ENCODE measurements around the gene CHMP4A.

Gene CHMP4A

DNA sequence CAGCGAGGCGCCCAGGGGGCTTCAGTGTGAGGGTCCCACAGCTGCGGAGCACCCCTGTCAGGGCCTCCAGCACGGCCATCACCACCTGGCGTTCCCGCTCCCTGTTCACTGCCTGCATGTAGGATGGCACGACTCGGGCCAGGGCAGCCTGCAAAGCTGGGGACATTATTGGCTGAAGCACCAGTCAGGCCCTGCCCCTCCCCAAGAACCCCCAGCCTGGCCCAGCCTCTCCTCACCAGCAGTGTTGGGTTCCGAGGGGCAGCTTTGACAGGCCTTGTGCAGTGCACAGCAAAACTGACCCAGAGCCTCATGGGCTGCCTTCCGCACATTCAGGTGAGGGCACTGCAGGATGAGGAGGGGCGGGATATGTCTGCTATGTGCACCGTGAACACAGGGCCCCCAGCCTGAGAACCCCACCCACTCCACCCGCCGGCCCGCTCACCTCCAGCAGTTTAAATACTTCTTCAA is 30.2 kb downstream of the CHMP4A start:
- no peak overlapping the region for H3K9ac ChIP-seq (ENCODE audit: low read length)
- peaks cover 89% of the 10 kb centered on the region for H3K36me3 ChIP-seq (ENCODE audit: insufficient read depth, low read length)

DNA sequence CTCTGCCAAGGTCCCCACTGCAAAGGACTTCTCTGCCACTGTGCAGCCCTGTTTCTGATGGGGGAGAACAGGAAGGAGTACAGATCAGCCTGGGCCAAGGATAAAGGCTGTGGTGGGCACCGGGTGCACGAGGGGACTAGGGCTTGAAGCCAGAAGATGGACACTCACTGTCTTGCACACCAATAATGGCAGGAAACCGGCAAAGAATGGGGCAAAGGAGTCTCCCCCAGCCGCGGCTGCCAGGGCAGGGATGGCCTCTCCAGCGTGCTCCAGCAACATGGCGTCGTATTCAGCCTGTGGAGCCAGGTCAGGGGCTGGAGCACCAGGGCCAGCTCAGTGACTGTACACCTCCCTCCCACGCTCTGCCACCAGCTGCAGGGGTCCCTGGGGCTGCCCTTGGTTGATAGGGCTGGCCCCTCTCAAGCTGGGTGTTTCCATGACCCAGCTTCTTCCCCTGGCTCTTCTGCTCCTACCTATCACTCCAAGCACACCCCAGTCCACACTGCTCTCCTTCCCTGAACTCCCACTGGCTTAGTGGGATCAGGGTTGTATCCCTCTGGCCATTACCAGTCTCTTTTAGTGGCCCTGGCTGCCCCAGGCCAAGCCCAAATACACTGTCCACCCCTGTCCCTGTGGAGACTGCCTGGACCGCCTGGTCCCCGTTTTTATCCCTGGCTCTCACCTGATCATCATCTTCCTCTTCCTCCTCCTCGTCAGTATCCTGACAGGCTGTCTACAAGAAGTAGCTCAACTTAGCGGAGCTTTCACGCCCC is 31.0 kb downstream of the CHMP4A start:
- no peak overlapping the region for H3K9ac ChIP-seq (ENCODE audit: low read length)
- TF ChIP-seq EZH2 (IDR thresholded peaks at IDR 0.05; ENCODE audit: borderline replicate concordance, low read length): no peak
- TF ChIP-seq, protein P1, sequence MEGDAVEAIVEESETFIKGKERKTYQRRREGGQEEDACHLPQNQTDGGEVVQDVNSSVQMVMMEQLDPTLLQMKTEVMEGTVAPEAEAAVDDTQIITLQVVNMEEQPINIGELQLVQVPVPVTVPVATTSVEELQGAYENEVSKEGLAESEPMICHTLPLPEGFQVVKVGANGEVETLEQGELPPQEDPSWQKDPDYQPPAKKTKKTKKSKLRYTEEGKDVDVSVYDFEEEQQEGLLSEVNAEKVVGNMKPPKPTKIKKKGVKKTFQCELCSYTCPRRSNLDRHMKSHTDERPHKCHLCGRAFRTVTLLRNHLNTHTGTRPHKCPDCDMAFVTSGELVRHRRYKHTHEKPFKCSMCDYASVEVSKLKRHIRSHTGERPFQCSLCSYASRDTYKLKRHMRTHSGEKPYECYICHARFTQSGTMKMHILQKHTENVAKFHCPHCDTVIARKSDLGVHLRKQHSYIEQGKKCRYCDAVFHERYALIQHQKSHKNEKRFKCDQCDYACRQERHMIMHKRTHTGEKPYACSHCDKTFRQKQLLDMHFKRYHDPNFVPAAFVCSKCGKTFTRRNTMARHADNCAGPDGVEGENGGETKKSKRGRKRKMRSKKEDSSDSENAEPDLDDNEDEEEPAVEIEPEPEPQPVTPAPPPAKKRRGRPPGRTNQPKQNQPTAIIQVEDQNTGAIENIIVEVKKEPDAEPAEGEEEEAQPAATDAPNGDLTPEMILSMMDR (IDR thresholded peaks at IDR 0.05; ENCODE audit: low read length): no peak
- no peaks in the 10 kb centered on the region for H4K20me1 ChIP-seq (ENCODE audit: insufficient read depth, low read length)
- no peaks in the 10 kb centered on the region for H3K79me2 ChIP-seq (ENCODE audit: insufficient read depth, low read length)
- no peaks in the 10 kb centered on the region for H3F3A ChIP-seq (ENCODE audit: insufficient read depth, low read length)
- H3K9me3 ChIP-seq (ENCODE audit: low read length): no peaks in the 10 kb centered on the region
- H2AFZ ChIP-seq (ENCODE audit: low read length): no peak overlapping the region
- H3K36me3 ChIP-seq (ENCODE audit: insufficient read depth, low read length): peaks cover 91% of the 10 kb centered on the region
- peaks cover 2% of the 10 kb centered on the region for H3K4me1 ChIP-seq (ENCODE audit: insufficient read depth, low read length, severe bottlenecking)
- no peak overlapping the region for H3K4me2 ChIP-seq (ENCODE audit: low read length)
- no peak overlapping the region for H3K27ac ChIP-seq (ENCODE audit: low read depth, low read length, poor library complexity, severe bottlenecking)
- no peak overlapping the region for H3K4me3 ChIP-seq (ENCODE audit: low read depth, low read length, poor library complexity, severe bottlenecking)
- no peaks in the 10 kb centered on the region for H3K9me2 ChIP-seq (ENCODE audit: low read depth, low read length)
- no peaks in the 10 kb centered on the region for H3K27me3 ChIP-seq (ENCODE audit: insufficient read depth, low read length)

More for the DNA sequence above, 30.2 kb downstream of the CHMP4A start:
- H3K9me2 ChIP-seq (ENCODE audit: low read depth, low read length): no peaks in the 10 kb centered on the region
- no peak overlapping the region for H3K4me2 ChIP-seq (ENCODE audit: low read length)
- H2AFZ ChIP-seq (ENCODE audit: low read length): no peak overlapping the region
- no peak overlapping the region for H3K4me3 ChIP-seq (ENCODE audit: low read depth, low read length, poor library complexity, severe bottlenecking)
- H3K4me1 ChIP-seq (ENCODE audit: insufficient read depth, low read length, severe bottlenecking): peaks cover 9% of the 10 kb centered on the region
- H4K20me1 ChIP-seq (ENCODE audit: insufficient read depth, low read length): no peaks in the 10 kb centered on the region
- no peaks in the 10 kb centered on the region for H3K27me3 ChIP-seq (ENCODE audit: insufficient read depth, low read length)
- H3F3A ChIP-seq (ENCODE audit: insufficient read depth, low read length): no peaks in the 10 kb centered on the region
- no peaks in the 10 kb centered on the region for H3K79me2 ChIP-seq (ENCODE audit: insufficient read depth, low read length)
- TF ChIP-seq, protein P1 (IDR thresholded peaks at IDR 0.05; ENCODE audit: low read length): no peak
- no peak for TF ChIP-seq EZH2 (IDR thresholded peaks at IDR 0.05; ENCODE audit: borderline replicate concordance, low read length)
- H3K27ac ChIP-seq (ENCODE audit: low read depth, low read length, poor library complexity, severe bottlenecking): no peak overlapping the region
- H3K9me3 ChIP-seq (ENCODE audit: low read length): no peaks in the 10 kb centered on the region

DNA sequence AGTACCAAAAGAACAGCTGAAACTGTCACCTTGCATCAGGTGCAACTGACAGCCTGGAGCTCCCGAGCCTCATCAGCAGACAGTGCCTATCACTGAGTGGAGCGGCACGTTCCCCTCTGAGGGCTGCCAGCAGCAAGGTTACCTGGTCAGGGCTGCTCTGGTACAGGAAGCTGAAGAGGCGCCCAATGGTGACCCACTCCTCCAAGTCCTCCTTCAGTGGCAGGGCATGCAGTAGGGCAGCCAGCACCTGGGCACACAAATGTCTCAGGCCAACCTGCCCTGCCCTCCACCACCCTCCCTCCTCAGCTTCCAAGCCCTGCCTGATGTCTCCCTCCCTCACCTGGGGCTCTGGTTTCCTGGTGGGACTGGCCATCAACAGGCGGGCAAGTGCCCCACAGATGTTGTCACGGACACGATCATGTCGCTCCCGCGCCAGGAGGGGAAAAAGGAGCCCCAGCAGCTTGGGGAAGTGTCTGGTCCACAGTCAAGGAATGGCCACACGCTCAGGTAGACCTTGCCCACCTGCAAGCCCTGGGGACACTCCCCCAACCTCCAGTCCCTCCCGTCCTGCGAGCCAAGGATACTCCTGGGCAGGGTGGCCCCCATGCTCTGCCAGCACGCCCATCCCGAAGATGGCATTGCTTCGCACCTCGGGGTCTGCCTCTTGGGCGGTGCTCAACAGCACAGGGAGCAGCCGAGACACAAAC is 31.8 kb downstream of the CHMP4A start:
- no peak overlapping the region for H2AFZ ChIP-seq (ENCODE audit: low read length)
- no peaks in the 10 kb centered on the region for H3K27me3 ChIP-seq (ENCODE audit: insufficient read depth, low read length)
- no peaks in the 10 kb centered on the region for H4K20me1 ChIP-seq (ENCODE audit: insufficient read depth, low read length)
- H3K36me3 ChIP-seq (ENCODE audit: insufficient read depth, low read length): peaks cover 89% of the 10 kb centered on the region
- no peak overlapping the region for H3K4me3 ChIP-seq (ENCODE audit: low read depth, low read length, poor library complexity, severe bottlenecking)
- no peaks in the 10 kb centered on the region for H3K4me1 ChIP-seq (ENCODE audit: insufficient read depth, low read length, severe bottlenecking)
- no peak overlapping the region for H3K27ac ChIP-seq (ENCODE audit: low read depth, low read length, poor library complexity, severe bottlenecking)
- TF ChIP-seq EZH2 (IDR thresholded peaks at IDR 0.05; ENCODE audit: borderline replicate concordance, low read length): no peak
- TF ChIP-seq, protein P1 (IDR thresholded peaks at IDR 0.05; ENCODE audit: low read length): no peak
- H3K79me2 ChIP-seq (ENCODE audit: insufficient read depth, low read length): no peaks in the 10 kb centered on the region
- H3F3A ChIP-seq (ENCODE audit: insufficient read depth, low read length): no peaks in the 10 kb centered on the region
- H3K9ac ChIP-seq (ENCODE audit: low read length): no peak overlapping the region
- H3K9me2 ChIP-seq (ENCODE audit: low read depth, low read length): no peaks in the 10 kb centered on the region
- no peak overlapping the region for H3K4me2 ChIP-seq (ENCODE audit: low read length)
- no peaks in the 10 kb centered on the region for H3K9me3 ChIP-seq (ENCODE audit: low read length)

Measured in OCI-LY1 (cell line).